T-helper 17 cell (primary cell): Measurements from ENCODE around the gene SV2C. TPM values are rescaled to one million over a fixed set of nuclear protein-coding genes. Genes with fewer than 3 reads are reported as not detected.

Experiments
- ATAC-seq: fragments of 150-1000 bp; cut with Tn5 transposase; 2 replicates; pipeline ENCODE4 v1.10.0; 2021; ENCODE audit warnings: mild to moderate bottlenecking, moderate library complexity
- DNase-seq, 3 donors: peaks; one replicate each; pipeline versions ENCODE4 v3.0.0 to v3.0.0-alpha.2; 2020 to 2021
- H3K9me3 ChIP-seq: one replicate; pipeline ENCODE4 v1.7.0; 2013; ENCODE audit warnings: low read length, mild to moderate bottlenecking; ENCODE audit not compliant: control insufficient read depth, poor library complexity, severe bottlenecking
- H3K27ac Mint-ChIP-seq: one replicate; pipeline ENCODE4 v1.8.0; 2022; ENCODE audit warnings: mild to moderate bottlenecking, moderate library complexity, mixed read lengths
- H3K27me3 Mint-ChIP-seq: one replicate; pipeline ENCODE4 v1.8.0; 2022; ENCODE audit warnings: mixed read lengths
- H3K36me3 Mint-ChIP-seq: one replicate; pipeline ENCODE4 v1.8.0; 2022; ENCODE audit warnings: low read depth, mixed read lengths
- H3K4me1 Mint-ChIP-seq: one replicate; pipeline ENCODE4 v1.8.0; 2022; ENCODE audit warnings: mild to moderate bottlenecking, mixed read lengths
- H3K4me3 Mint-ChIP-seq: one replicate; pipeline ENCODE4 v1.8.0; 2022; ENCODE audit warnings: mild to moderate bottlenecking, moderate library complexity, mixed read lengths
- total RNA-seq, 4 donors: library from RNA in 2 of 4; stranded (reverse) in 2 of 4; gene quantifications; one replicate each; pipeline ENCODE4 v1.2.3 and lab custom pipeline; 2022 to 2026

SV2C gene
- total RNA-seq, 2 donors from 2014 or later, result 0.02 to 0.18 TPM

DNA sequence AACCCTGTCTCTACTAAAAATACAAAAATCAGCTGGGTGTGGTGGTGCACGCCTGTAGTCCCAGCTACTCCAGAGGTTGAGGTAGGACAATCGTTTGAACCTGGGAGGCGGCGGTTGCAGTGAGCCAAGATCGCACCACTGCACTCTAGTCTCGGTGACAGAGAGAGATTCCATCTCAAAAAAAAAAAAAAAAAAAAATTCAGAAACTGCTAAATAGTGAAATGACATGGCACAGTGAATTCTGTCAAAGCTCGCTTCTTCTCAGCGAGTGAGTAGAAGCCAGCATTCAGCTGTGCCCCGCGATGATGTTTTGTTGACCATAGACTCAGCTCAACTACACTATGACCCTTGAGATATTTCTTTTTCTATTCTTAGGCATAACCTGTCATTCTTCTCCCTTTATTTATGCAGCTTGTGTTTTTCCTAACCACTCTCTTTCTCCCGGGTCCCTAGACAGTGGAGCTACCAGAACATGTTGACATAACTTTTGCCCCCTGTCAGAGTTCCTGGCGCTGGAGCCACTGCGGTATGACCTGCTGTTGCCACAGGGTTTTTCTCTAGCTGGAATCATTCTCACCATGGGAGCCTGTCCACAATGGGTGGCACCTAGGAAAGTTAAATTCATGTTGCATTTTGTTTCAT, 306.5 kb downstream of the SV2C start:
- no peaks in the 10 kb centered on the region for H3K9me3 ChIP-seq
- ATAC-seq, result no peak
- Mint-ChIP-seq H3K4me1 (peaks cover 41% of the 10 kb centered on the region), H3K27ac (peak overlapping the region; percentile 79), H3K4me3 (no peak overlapping the region), H3K27me3 (no peaks in the 10 kb centered on the region), H3K36me3 (no peaks in the 10 kb centered on the region)
- no peak for DNase-seq

GRCh38 chr5:76391014-76391413, 307.8 kb downstream of the SV2C start:
- ATAC-seq, result peak; percentile 77
- peak overlapping the region; percentile 79 for H3K27ac Mint-ChIP-seq

DNA sequence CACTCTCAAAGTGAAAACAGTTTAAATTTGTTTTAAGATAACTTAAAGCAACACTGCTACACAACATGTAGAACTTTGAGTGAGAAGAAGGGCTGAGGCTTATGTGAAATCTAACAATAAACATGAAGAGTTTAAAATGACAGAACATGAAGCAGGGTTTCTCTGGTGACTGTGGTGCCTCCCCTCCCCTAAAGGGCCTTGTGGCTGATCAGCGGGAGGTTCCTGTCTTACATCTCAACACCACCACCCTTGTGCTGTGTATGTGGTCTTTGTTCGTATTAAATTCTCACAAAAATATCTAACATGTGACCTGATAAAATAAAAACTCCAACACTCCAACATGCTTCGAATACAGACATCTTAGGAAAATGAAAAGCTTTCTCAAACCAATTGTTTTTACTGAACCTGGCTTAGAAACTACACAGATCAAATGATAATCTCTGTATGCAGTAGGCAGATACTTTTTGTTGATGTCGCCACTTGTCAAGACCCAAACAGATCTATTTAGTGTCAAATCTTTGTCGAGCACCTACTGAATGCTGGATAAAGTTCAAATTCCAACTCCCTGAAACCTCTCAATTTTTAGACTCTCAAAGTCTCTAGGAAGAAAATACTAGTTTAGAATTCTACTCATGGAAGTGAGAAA, 310.0 kb downstream of the SV2C start:
- Mint-ChIP-seq H3K27me3 (no peaks in the 10 kb centered on the region), H3K4me3 (peak overlapping the region; percentile 43), H3K27ac (peak overlapping the region; percentile 67), H3K4me1 (peaks cover 40% of the 10 kb centered on the region), H3K36me3 (peaks cover 3% of the 10 kb centered on the region)
- ATAC-seq (peak; percentile 77), DNase-seq (no peak)
- no peaks in the 10 kb centered on the region for H3K9me3 ChIP-seq

More at GRCh38 chr5:76391014-76391413, 307.8 kb downstream of the SV2C start:
- H3K4me1 Mint-ChIP-seq, result peaks cover 38% of the 10 kb centered on the region
- no peaks in the 10 kb centered on the region for H3K9me3 ChIP-seq
- H3K4me3 Mint-ChIP-seq, result no peak overlapping the region
- H3K36me3 Mint-ChIP-seq, result no peaks in the 10 kb centered on the region
- no peaks in the 10 kb centered on the region for H3K27me3 Mint-ChIP-seq
- DNase-seq, result no peak

- Mint-ChIP-seq H3K4me3 (no peak overlapping the region), H3K27ac (no peak overlapping the region), H3K4me1 (peaks cover 39% of the 10 kb centered on the region), H3K27me3 (no peaks in the 10 kb centered on the region), H3K36me3 (peaks cover 3% of the 10 kb centered on the region)
- H3K9me3 ChIP-seq, result no peaks in the 10 kb centered on the region
- ATAC-seq, result no peak
- no peak for DNase-seq
Measured at GRCh38 chr5:76397200-76397599, 314.0 kb downstream of the SV2C start.

DNA sequence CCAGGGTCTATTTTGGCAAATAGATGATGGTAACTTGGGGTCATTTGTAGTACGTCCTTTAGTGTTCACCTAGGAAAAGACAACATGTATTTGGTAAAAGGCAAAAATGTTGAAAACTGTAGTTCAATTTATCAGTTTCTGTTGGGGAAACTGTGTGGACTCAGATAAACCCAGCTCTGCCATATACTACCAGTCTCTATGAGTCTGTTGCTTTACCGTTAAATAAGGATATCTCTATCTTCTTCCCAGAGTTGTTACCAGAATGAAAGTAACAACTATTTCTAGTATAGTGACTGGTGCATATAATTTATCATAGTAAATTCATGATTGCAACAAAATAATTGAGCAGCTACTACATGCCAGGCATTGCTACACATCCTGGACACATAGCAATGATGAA, 316.1 kb downstream of the SV2C start:
- no peaks in the 10 kb centered on the region for H3K9me3 ChIP-seq
- H3K27me3 Mint-ChIP-seq, result no peaks in the 10 kb centered on the region
- no peak overlapping the region for H3K27ac Mint-ChIP-seq
- H3K4me1 Mint-ChIP-seq, result peaks cover 26% of the 10 kb centered on the region
- DNase-seq (no peak), ATAC-seq (no peak)
- no peak overlapping the region for H3K4me3 Mint-ChIP-seq
- peaks cover 5% of the 10 kb centered on the region for H3K36me3 Mint-ChIP-seq

DNA sequence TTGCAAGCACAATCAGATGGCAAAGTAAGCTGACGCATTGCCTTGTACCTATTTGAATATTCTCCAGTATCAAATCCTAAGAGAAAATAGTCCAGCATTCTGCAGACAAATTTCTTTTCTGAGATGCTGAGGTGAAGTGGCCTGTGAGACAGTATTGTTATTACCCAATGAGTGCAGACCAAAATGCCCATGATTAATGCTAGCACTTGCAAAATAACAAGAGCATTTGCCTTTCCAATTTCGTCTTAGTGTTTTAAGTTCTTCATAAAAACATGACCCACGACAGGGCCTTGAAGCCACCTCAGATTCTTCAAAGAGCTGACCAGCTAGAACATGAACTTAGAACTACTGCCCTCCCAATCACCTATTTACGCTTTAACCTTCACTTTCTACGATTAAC, 317.3 kb downstream of the SV2C start:
- H3K4me1 Mint-ChIP-seq, result peaks cover 32% of the 10 kb centered on the region
- peak overlapping the region; percentile 99 for H3K27ac Mint-ChIP-seq
- no peak for DNase-seq
- no peak for ATAC-seq
- peaks cover 5% of the 10 kb centered on the region for H3K36me3 Mint-ChIP-seq
- H3K4me3 Mint-ChIP-seq, result no peak overlapping the region
- no peaks in the 10 kb centered on the region for H3K27me3 Mint-ChIP-seq
- H3K9me3 ChIP-seq, result no peaks in the 10 kb centered on the region

DNA sequence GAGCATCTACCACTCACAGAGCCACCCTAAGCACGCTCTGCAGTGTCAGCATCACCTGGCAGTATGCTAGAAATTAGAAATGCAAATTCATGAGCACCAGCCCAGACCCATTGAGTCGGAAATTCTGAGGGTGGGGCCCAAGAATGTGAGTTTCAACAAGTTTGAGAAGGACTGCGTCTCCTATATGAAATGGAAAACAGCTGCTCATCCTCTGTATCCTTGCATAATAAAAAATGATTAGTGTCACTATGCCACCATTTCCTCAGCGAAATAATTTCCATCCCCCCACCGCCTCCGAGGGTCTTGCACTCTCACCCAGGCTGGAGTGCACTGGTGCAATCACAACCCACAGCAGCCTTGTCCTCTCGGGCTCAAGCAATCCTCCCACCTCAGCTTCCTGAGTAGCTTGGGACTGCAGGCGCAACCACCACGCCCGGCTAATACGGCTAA, 318.6 kb downstream of the SV2C start:
- H3K4me3 Mint-ChIP-seq, result peak overlapping the region; percentile 98
- DNase-seq (peak in 2 of 3 donors; percentile 9 to 14), ATAC-seq (no peak)
- H3K4me1 Mint-ChIP-seq, result peaks cover 41% of the 10 kb centered on the region
- no peaks in the 10 kb centered on the region for H3K9me3 ChIP-seq
- H3K27ac Mint-ChIP-seq, result peak overlapping the region; percentile 99
- peaks cover 2% of the 10 kb centered on the region for H3K36me3 Mint-ChIP-seq
- no peaks in the 10 kb centered on the region for H3K27me3 Mint-ChIP-seq

DNA sequence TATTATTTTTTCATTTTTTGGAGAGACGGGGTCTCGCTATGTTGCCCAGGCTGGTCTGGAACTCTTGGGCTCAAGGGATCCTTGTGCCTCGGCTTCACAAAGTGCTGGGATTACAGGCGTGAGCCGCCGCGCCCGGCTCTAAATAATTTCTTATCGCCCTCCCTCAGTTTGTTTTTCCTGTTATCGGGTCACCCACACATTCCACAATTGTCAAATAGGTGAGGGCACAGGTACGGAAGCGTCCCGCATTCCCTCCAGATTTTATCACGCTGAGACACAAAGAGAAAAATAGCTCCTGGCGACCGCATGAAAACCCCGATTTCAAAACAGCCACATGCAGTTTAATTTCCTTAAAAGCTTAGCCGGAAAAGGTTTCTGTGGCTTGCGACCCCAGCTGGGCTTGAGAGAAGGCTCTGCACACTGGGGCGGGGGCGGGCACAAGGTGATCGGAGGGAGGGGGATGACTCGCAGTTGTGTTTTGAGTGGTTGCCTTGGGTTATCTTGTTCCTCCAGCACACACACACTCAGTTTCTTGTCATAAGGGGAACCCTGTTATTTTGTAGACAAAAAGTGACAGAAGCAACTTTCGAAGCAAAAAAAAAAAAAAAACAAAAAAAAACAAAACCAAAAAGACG, 319.2 kb downstream of the SV2C start:
- Mint-ChIP-seq H3K4me3 (peak overlapping the region; percentile 98), H3K36me3 (peaks cover 2% of the 10 kb centered on the region), H3K4me1 (peaks cover 45% of the 10 kb centered on the region), H3K27ac (peak overlapping the region; percentile 99), H3K27me3 (no peaks in the 10 kb centered on the region)
- ATAC-seq, result peak; percentile 72
- DNase-seq, result peak; percentile 62 to 82 (median 63)
- no peaks in the 10 kb centered on the region for H3K9me3 ChIP-seq

DNA sequence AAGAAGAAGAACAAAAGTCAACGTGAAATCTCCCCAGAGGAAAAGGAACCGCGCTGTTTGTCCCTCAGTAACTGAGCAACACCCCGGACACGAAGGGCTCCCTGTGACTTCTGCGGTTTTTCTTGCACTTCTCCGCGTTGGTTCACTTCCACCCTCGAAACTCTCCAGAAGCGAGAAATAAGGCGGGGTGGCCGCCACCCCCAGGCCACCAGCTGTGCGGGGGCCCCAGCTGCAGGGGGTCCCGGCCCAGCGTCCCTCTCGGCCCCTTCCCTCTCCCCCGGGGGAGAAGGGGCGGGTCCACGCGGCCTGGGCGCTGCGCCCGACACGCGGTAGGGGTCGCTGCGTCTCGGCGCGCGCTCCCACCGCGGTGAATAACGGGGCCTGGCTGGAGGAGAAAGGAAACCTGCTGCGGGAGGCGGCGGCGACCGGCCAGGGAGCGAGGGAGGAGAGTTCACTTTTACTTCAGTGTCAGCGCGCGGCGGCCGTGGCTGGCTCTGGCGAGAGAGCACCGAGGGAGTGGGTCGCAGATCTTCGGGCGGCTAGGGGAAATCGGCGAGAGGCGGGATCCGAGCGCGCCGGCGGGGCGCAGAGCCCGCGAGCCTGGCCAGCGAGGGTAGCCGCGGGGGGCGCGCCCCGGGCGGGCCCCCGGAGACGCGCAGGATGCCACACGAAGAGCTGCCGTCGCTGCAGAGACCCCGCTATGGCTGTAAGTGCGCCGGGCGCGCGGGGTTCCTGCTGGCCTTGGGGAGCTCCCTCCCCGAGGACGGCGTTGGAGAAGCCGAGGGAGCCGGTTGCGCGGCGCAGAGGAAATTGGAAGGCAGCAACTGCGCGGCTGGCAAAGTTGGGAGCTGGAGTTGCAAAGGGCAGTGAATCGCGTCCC, 319.9 kb downstream of the SV2C start, which contains the start of gene IQGAP2:
Gene IQGAP2, plus strand, starts transcription at position 400 of the 880 bp plus-strand sequence. Its CDS starts 261 bp downstream, at position 661.
- Mint-ChIP-seq H3K36me3 (peaks cover 2% of the 10 kb centered on the region), H3K4me3 (peak within 1 kb of the TSS; percentile 98), H3K4me1 (peaks cover 51% of the 10 kb centered on the region), H3K27me3 (no peaks in the 10 kb centered on the region), H3K27ac (peak within 1 kb of the TSS; percentile 99)
- no peaks in the 10 kb centered on the region for H3K9me3 ChIP-seq
- ATAC-seq, result peak; percentile 67
- peak; percentile 71 to 79 (median 75) for DNase-seq
